ENCODE results near the gene TTBK2.
"Not testable (repeated sequence)": the region's sequence is repeated elsewhere in the genome, so short reads cannot be mapped to it uniquely, and the experiment has no call there.

TTBK2 gene

DNA sequence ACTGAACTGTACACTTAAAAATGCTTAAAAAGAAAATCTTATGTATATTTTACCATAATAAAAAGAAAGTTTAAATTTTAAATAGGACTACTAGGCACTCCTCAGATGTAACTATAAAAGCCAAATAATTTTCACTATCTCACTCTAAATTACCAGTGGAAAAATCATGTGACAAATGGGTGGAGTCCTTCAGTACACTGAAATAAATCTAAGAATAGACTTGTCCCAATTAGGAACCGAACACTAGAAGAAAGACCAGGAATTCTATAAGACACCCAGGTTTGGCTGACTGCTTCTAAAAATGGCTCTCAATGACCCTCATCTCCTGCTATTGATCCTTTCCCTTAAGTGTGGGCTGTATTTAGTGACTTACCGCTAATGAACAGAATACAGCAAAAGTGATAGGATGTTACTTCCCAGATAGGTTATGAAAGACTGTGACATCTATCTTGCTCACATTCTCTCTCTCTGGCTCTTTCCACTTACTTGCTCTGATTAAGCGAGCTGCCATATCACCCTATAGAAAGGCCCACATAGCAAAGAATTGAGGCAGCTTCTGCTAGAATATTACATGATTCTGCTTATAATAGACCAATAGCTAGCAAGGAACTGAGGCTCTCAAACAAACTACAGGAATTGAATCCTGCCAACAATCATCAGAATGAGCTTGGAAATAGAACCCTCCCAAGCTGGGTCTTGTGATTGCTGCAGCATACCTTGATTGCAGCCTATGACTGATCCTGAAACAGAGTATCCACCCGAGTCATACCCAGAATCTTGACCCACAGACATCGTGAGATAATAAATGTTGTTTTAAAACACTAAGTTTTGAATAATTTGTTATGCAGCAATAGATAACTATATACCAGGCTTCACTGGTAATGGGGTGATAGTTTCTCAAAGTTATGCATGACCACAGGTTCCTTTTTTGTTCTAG is 16.9 kb downstream of the TTBK2 start:
- no peak for DNase-seq

DNA sequence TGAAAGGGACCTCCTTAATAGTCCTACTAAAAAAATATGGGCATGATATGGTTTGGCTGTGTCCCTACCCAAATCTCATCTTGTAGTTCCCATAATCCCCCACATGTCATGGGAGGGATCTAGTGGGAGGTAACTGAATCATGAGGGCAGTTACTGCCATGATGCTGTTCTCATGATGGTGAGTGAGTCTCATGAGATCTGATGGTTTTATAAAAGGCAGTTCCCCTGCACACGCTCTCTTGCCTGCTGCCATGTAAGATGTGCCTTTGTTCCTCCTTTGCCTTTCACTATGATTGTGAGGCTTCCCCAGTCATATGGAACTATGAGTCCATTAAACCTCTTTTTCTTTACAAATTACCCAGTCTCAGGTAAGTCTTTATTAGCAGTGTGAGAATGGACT is 26.7 kb downstream of the TTBK2 start:
- DNase-seq, result not testable (repeated sequence)

DNA sequence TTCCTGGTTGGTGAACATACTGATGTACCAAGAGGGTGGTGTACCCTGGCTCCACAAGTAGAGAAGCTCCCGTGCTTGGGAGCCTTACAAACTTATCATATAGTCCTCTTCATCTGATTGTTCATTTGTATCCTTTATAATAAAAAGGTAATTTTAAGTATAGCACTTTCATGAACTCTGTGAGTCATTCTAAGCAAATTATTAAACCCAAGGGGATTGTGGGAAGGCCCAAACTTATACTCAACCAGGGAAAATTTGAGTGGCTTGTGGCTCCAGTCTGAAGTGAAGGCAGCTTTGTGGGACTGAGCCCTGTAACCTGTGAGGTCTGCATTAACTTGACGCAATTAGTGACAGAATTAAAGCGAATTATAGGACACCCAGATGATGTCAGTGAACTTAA is 29.0 kb downstream of the TTBK2 start:
- DNase-seq, result no peak

DNA sequence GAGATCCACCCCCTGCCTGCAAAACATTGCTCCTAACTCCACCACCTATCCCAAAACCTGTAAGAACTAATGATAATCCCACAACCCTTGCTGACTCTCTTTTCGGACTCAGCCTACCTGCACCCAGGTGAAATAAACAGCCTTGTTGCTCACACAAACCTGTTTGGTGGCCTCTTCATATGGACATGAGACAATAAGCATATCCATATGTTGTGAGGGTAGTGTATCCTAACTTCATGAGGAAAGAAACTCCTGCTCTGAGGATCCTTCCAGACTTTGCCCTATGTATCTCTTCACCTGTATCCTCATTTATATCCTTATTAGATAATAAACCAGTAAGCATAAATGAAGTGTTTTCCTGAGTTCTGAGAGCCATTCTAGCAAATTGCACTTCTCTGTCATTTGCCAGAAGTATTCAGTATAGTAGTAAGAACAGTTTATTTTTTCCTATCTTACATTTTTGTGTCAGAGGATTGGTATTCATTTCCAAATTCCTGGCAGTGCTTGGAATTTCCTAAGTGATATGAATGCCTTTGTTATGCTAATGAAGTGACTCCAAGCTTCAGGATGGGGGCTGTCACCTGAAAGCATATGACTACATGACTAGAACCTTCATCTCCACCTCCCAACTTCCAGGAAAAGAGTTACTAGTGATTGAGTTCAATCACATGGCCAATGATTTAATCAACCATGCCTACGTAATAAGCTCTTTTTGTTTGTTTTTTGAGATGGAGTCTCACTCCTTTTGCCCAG is 30.2 kb downstream of the TTBK2 start:
- DNase-seq, result no peak

DNA sequence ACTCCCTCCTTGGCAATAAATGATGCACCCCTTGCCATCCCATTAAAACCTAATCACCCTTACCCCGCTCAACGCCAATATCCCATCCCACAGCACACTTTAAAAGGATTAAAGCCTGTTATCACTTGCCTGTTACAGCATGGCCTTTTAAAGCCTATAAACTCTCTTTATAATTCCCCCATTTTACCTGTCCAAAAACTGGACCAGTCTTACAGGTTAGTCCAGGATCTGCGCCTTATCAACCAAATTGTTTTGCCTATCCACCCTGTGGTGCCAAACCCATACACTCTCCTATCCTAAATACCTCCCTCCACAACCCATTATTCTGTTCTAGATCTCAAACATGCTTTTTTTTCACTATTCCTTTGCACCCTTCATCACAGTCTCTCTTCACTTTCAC is 33.2 kb downstream of the TTBK2 start:
- not testable (repeated sequence) for DNase-seq

DNA sequence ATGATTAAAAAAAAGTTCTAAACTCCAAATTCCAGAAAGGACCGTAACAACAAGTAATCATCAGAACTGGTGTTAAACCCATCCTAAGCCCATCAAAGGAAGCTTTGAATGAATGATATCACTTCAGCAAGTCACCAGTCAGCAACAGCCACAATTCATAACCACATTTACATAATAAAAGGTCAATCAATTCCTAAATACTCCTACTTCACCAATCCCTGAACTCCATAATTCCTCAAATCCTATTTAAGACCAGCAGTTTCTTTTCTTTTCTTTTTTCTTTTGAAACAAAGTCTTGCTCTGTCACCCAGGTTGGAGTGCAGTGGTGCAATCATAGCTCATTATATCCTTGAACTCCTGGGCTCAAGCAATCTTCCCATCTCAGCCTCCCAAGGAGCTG is 40.5 kb downstream of the TTBK2 start:
- DNase-seq, result no peak

DNA sequence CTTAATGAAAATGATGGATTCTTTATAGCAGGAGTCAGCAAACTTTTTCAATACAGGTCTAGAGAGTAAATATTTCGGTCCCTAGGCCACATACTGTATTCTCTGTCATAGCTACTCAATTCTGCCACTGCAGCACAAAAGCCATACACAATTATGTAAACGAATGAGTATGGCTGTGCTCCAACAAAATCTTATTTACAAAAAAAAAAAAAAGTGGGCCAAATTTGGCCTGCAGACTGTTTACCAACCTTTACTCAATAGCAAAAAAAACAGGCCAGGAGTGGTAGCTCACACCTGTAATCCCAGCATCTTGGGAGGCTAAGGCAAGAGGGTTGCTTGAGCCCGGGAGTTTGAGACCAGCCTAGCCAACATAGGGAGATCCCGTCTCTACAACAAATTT is 41.1 kb downstream of the TTBK2 start:
- no peak for DNase-seq

DNA sequence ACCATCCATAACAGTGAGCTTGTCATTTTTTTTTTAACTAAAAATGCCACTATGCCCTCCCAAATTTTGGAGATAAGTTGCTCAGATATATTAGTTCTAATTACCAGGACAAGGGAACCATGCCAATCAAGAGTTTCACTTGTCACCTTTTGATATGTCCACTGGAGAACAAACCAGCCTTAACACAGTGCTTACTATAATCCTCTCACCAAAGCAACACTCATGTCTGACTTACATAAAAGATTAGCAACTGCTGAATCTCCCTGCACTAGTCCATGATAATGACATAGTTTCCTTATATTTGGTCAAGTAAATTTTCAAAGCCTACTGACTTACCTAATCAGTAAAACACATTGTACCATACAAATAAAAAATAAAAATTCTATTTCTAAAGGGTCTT is 44.4 kb downstream of the TTBK2 start:
- DNase-seq, result no peak

DNA sequence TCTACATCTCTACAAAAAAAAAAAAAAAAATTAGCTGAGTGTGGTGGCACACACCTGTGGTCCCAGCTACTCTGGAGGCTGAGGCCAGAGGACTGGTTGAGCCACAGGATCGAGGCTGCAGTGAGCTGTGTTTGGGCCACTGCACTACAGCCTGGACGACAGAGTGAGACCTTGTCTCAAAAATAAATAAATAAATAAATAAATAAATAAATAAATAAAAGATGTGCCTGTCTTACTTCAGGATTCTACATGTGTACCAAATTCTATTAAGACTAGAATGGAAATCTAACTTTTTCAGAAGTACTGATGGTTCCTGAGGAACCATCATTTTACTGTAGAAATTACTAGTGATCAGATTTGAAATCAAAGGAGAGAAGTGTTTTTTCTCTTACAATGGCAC is 51.9 kb downstream of the TTBK2 start:
- no peak for DNase-seq

DNA sequence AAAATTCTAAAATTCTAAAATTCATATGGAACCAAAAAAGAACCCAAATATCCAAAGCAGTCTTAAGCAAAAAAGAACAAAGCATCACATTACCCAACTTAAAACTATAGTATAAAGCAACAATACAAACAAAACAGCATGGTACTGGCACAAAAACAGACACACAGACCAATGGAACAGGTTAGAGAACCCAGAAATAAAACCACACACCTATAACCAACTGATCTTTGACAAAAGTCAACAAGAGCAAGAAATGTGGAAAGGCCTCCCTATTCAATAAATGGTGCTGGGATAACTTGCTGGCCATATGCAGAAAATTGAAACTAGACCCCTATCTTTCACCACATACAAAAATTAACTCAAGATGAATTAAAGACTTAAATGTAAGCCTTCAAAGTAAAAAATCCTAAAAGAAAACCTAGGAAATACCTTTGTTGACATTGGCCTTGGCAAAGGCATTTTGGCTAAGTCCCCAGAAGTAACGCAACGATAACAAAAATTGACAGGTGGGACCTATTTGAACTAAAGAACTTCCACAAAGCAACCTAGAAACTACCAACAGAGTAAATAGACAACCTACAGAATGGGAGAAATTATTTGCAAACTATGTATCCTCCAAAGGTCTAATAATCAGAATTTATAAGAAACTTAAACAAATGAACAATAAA is 56.9 kb downstream of the TTBK2 start:
- DNase-seq, result no peak

DNA sequence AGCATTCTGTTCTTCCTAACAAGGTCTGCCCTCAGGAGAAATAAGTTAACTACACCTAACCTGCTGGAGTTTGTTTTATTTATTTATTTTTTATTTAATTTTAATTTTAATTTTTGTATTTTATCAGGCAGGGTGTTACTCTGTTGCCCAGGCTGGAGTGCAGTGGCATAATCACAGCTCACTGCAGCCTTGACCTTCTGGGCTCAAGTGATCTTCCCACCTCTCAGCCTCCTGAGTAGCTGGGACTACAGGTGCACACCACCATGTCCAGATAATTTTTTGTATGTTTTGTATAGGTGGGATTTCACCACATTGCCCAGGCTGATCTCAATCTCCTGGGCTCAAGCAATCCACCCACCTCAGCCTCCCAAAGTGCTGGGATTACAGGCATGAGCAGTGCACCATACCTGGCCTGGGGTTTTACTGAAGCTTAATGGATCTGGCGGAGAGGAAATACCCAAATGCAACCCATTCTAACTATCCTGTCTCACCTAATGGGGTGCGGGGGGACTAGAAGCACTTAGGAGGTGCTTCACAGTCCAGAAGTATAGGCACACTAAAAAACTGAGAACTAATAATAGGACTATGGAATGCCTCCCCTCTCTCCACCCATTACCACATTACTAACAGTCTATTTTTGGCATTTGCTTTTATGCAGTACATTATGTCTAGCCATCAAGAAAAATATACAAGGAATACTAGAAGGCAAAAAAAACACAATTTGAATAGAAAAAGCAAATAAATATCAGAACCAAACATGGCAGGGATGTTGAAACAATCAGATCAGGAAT is 61.4 kb downstream of the TTBK2 start:
- no peak for DNase-seq

DNA sequence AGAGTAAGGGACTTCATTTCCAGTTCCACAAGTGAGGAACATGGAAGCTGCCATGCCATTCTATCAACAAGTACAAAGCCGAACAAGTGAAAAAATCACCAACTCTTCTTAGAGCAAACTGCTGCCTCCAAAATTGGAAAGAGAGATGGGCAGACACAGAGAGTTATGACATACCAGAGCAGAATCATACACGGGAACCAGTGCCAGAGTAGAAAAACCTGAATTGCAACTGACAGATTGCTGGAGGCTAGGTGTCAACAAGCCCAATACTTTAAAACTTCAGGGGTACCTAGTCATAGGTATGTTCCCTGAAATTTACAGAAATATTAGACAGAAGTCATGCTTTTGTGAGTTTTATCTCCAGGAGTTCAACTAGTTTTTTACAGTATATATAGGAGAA is 62.0 kb downstream of the TTBK2 start:
- DNase-seq, result no peak

DNA sequence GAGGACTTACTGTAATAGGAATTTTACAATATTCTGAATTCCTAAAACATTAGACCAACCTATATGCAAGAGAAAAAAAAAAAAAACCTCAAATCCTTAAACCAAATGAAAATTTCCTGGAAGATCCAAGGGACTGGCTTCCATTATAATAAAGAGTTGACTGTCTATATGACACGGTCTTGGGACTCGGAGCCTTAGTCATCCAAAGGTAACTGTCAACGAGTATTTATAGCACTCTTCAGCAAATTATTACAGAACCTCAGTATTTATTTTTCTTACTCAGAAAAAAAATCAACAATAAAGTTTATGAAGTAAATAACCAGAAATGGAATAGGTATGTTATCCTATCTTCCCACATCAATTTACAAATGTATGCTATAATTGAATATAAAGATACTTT is 66.0 kb downstream of the TTBK2 start:
- DNase-seq, result no peak

DNA sequence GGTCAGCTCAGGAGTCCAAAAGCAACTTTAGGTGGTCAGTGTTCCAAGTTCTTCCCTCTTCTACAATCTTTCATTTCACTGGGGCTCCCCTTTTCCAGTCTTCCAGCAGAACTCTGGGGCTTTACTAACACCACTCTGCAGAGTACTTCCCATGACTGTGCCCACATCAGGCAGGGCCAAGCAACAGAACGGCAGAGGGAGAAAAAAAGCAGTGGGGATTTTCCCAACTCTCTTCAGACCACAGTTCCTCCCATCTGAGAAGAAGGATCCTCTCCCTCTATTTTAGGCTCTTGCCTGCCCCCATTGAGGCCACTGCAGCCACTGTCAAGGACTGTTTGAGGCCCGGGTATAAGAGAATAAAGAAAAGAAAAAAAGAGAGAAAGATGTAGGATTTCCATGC is 70.7 kb downstream of the TTBK2 start:
- DNase-seq, result no peak

DNA sequence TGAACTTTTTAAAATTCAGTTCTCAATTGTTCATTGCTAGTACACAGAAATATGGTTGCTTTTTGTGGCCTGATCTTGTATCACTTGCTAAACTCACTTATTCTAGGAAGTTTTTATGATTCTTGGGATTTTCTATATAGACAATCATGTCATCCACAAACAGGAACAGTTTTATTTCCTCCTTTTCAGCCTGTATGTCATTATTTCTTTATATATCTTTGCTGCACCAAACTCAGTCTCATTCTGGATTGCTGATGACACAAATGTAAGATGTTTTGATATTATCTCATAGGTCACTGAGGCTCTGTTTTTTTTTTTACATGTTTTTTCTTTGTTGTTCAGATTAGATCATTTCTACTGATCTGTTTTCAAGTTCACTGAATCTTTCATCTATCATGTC is 71.7 kb downstream of the TTBK2 start:
- no peak for DNase-seq

DNA sequence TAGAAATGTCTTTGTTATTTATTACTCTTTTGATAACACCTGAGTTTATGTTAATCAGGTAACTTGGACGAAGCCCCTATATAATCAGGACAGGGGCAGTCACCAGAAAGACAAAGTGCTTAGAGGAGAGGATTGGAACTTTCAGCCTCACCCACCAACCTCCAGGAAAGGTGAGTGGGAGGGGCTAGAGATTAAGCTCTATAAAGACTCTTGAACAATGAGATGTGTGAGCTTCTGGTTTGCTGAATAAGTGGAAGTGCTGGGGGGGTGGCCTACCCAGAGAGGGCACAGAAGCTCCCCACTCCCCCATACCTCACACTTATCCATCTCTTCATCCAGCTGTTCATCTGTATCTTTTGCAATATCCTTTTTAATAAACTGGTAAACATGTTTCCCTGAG is 73.9 kb downstream of the TTBK2 start:
- no peak for DNase-seq

DNA sequence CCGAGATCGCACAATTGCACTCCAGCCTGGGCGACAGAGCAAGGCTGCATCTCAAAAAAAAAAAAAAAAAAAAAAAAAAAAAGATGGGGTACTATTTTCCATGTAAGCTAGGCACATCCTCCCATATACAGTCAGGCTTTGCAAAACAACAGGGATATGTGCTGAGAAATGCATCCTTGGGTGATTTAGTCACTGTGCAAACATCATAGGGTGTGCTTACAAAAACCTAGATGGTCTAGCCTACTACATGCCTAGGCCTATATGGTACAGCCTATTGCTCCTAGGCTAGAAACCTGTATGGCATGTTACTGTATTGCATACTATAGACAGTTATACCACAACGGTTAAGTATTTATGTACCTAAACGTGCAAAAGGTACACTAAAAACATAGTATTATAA is 75.0 kb downstream of the TTBK2 start:
- DNase-seq, result no peak

DNA sequence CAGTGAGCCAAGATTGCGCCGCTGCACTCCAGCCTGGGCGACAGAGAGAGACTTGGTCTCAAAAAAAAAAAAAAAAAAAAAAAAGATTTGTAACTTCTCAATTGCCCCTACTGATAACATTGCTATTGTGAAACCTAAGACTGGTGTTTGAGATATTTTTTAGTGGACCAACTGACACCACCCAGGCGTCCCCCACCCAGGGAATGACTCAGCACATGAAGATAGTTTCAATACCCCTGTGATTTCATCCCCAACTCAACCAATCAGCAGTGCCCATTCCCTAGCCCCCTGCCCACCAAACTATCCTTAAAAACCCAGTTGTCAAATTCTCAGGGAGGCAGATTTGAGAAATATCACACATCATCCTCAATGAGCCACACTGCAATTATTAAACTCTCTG is 76.9 kb downstream of the TTBK2 start:
- no peak for DNase-seq

DNA sequence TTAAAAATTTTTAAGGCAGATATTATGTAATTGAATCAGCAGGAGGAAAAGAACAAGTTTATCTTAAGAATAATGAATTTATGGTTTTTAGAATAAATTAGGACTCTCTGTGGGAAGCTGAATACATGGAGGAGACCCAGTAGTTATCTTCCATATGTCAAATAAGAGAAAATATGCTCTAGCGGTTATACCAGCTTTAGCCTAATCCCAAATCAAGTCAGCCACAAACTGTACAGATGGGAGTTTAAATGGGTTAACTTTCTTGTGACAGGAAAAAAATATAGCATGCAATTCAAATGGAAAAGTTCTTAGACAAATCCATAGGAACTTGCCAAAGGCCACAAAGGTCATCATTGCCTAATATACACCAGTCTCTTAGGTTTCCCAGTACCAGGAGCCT is 84.3 kb downstream of the TTBK2 start:
- no peak for DNase-seq

DNA sequence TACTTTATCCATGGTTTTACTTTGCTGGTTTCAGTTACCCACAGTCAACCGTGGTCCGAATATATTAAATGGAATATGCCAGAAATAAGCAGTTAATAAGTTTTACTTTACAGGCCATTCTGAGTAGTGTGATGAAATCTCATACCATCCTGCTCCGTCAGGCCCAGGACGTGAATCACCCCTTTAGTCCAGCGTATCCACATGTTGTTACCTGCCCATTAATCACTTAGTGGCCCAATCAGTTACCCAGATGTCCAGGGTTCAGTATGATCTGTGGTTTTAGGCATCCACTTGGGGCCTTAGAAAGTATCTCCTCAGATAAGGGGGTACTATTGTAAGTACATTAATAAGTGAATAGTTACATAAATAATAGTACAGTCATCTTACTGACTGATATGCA is 88.0 kb downstream of the TTBK2 start:
- no peak for DNase-seq

DNA sequence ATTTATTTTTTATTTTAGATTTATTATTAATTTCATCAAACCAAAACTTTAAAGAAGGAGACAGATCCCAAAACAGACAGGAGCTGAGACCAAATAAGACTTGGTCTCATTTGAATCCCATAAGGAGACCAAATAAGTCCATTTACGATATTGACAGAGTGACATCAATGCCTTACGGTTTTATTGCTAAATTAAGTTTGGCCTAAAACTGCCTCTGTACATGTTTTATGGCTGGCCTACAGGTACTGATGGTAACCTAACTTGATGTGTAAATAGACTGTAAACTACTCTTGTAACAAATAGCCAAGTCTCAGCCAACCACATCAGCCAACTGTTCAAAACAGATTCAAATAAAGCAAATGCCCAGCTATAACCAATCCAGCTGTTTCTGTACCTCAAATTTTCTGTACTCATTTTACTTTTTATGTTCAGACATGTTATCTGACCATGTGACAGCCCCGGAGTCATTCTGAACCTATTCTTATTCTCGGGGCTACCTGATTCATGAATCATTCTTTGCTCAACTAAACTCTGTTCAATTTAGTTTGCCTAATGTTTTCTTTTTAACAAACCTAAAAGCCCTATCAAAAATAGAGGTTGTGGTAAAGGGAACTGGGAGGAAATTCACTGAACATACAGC is 94.2 kb downstream of the TTBK2 start:
- no peak for DNase-seq

DNA sequence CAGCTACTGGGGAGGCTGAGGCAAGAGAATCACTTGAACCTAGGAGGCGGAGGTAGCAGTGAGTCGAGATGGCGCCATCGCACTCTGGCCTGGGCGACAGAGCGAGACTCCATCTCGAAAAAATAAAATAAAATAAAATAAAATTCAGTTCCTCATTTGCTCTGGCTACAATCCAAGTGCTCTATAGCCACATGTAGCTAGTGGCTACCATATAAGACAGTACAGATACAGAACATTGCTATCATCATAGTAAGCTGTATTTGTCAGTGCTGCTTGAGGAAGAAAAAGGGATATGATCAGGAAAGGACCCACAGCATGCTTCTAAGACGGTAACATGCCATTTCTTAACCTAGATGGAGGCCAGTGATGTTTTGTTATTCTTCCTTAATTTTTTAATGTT is 95.0 kb downstream of the TTBK2 start:
- DNase-seq, result no peak

Data from activated CD4-positive, alpha-beta T cell treated with anti-CD3 and anti-CD28 coated beads for 1 hour (primary cell).